ENCODE measurements around the gene EPHA2.

Gene EPHA2

DNA sequence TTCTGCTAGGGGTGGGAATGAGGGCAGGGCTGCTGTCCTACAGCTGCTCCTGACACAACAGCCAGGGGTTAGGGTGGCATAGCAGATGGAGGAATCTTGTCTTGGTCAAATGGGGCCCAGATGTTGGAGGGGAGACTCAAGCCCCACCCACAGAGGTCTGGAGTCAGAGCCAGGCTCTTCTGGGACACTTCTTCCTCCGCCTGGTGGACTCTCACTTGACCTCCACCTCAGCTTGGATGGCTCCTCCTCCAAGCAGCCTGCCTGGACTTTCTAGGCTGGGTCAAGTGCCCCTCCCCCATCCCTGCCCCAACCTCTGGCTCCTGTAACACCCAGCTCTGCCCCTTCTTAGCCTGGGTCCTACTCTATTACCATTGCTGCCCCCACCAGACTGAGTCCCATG, 35.5 kb downstream of the EPHA2 start:
- no peak for TF ChIP-seq CTCF (IDR thresholded peaks at IDR 0.05; ENCODE audit: borderline replicate concordance, insufficient read depth, low read depth, low read length)
- H3K4me3 ChIP-seq (ENCODE audit: low read depth, low read length), result no peak overlapping the region

- no peak overlapping the region for H3K4me3 ChIP-seq (ENCODE audit: low read depth, low read length)
- no peak for TF ChIP-seq CTCF (IDR thresholded peaks at IDR 0.05; ENCODE audit: borderline replicate concordance, insufficient read depth, low read depth, low read length)
Measured at GRCh38 chr1:16119926-16120325, 35.9 kb downstream of the EPHA2 start.

DNA sequence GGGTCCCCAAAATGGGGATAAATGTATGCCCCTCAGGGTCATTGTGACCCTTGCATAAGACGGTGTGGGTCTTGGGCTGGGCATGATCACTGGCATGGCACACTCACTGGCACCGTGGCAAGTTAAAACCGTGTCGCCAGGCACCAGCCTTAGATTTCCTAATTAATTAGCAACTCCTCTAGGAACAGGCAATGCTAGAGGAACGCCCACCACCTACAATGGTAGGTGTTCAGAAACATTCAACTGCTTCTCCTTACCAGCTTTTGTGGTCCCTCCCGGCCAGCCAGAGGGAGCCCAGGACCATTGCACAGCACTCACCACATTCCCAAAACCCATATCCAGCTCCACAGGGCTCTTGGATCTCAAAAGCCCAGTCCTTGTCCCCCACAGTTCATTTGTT, 36.4 kb downstream of the EPHA2 start:
- TF ChIP-seq CTCF (IDR thresholded peaks at IDR 0.05; ENCODE audit: borderline replicate concordance, insufficient read depth, low read depth, low read length), result no peak
- H3K4me3 ChIP-seq (ENCODE audit: low read depth, low read length), result no peak overlapping the region

DNA sequence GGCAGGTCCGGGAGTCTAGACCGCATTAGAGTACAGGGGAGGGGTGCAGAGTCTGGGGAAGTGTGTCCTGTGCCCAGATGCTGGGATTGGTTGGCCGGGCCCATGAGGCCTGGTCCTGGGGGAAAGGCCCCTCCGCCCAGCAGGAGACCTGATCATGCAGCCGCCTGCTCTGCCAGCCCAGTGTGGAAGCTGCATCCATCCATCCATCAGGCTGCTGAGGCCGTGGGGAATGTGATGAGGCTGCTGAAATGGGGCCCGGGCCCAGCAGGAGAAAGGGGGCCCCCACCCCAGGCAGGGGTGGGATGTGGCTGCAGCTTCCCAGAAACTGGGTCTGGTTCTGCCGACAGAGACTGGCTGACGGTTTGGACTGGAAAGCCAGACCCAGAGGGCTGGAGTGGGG, 37.2 kb downstream of the EPHA2 start:
- TF ChIP-seq CTCF (IDR thresholded peaks at IDR 0.05; ENCODE audit: borderline replicate concordance, insufficient read depth, low read depth, low read length), result no peak
- no peak overlapping the region for H3K4me3 ChIP-seq (ENCODE audit: low read depth, low read length)

GRCh38 chr1:16117936-16118335, 37.9 kb downstream of the EPHA2 start:
- TF ChIP-seq CTCF (IDR thresholded peaks at IDR 0.05; ENCODE audit: borderline replicate concordance, insufficient read depth, low read depth, low read length), result no peak
- no peak overlapping the region for H3K4me3 ChIP-seq (ENCODE audit: low read depth, low read length)

DNA sequence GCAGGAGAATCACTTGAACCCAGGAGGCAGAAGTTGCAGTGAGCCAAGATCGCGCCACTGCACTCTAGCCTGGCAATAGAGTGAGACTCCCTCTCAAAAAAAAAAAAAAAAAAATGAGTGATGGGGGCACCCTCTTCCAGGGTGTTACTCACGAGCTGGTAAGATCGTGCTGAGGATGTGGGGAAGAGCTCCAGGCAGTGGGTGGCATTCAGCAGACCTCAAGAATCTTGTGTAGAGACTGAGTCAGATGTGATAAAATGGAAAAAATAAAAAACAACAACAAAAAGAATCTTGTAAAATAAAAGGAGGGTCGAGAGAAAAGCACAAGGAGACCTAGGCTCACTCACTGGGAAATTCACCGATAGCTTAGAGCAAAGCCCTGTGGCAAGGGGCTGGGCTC, 38.5 kb downstream of the EPHA2 start:
- H3K4me3 ChIP-seq (ENCODE audit: low read depth, low read length), result no peak overlapping the region

GRCh38 chr1:16116625-16117024, 39.2 kb downstream of the EPHA2 start:
- no peak for TF ChIP-seq CTCF (IDR thresholded peaks at IDR 0.05; ENCODE audit: borderline replicate concordance, insufficient read depth, low read depth, low read length)
- no peak overlapping the region for H3K4me3 ChIP-seq (ENCODE audit: low read depth, low read length)

More for the DNA sequence above, 38.5 kb downstream of the EPHA2 start:
- no peak for TF ChIP-seq CTCF (IDR thresholded peaks at IDR 0.05; ENCODE audit: borderline replicate concordance, insufficient read depth, low read depth, low read length)

Measured in GM12875 (cell line).